ENCODE results near the gene MTTP. TPM values are rescaled to one million over a fixed set of nuclear protein-coding genes. Genes with fewer than 3 reads are reported as not detected.

MTTP gene
- total and polyA plus RNA-seq, 2 experiments from 2014 or later: 0.08 to 0.14 TPM

GRCh38 chr4:99636422-99636821, 61.8 kb downstream of the MTTP start:
- no peak for DNase-seq (ENCODE audit: low spot score)
- Histone ChIP-seq H3K79me2 (replicated peaks; ENCODE audit: insufficient read depth) (no peaks in the 10 kb centered on the region), H3K27ac (ENCODE audit: low read depth) (no peak overlapping the region), H2AFZ (no peak overlapping the region), H3F3A (replicated peaks; ENCODE audit: low read depth) (no peaks in the 10 kb centered on the region), H3K36me3 (ENCODE audit: insufficient read depth) (no peaks in the 10 kb centered on the region), H3K27me3 (ENCODE audit: insufficient read depth) (no peaks in the 10 kb centered on the region), H3K4me3 (no peak overlapping the region), H4K20me1 (replicated peaks; ENCODE audit: insufficient read depth) (no peaks in the 10 kb centered on the region), H3K4me1 (ENCODE audit: insufficient read depth) (no peaks in the 10 kb centered on the region; the same call in 1 of the 2 replicates), H3K4me2 (no peak overlapping the region), H3K9me2 (ENCODE audit: insufficient read depth) (no peaks in the 10 kb centered on the region)
- TF ChIP-seq POLR2AphosphoS5 (IDR thresholded peaks at IDR 0.05; ENCODE audit: low read depth): no peak
- TF ChIP-seq ZNF114 (CRISPR knock-in tag; IDR thresholded peaks at IDR 0.05): no peak
- no peak for TF ChIP-seq ZNF331 (CRISPR knock-in tag; IDR thresholded peaks at IDR 0.05; ENCODE audit: low read depth)
- TF ChIP-seq NANOG (IDR thresholded peaks at IDR 0.05; ENCODE audit: borderline replicate concordance): no peak
- no peak for TF ChIP-seq REST (IDR thresholded peaks at IDR 0.05; ENCODE audit: unreplicated experiment)
- no peak for TF ChIP-seq ETS1 (IDR thresholded peaks at IDR 0.05)
- peaks cover 20% of the 10 kb centered on the region for H3K4me1 Mint-ChIP-seq
- no peak overlapping the region for H3K4me3 Mint-ChIP-seq
- H3K27ac Mint-ChIP-seq: no peak overlapping the region
- H3K36me3 Mint-ChIP-seq (ENCODE audit: low read depth): no peaks in the 10 kb centered on the region
- H3K27me3 Mint-ChIP-seq (ENCODE audit: insufficient read depth, low read depth, poor library complexity): no peaks in the 10 kb centered on the region
- no peak for ATAC-seq
- H3K9me3 Mint-ChIP-seq: no peaks in the 10 kb centered on the region

GRCh38 chr4:99637174-99637573, 62.5 kb downstream of the MTTP start:
- Histone ChIP-seq H3F3A (replicated peaks; ENCODE audit: low read depth) (no peaks in the 10 kb centered on the region), H4K20me1 (replicated peaks; ENCODE audit: insufficient read depth) (no peaks in the 10 kb centered on the region), H3K9me2 (ENCODE audit: insufficient read depth) (no peaks in the 10 kb centered on the region), H3K4me1 (ENCODE audit: insufficient read depth) (no peaks in the 10 kb centered on the region; the same call in 1 of the 2 replicates), H3K4me3 (no peak overlapping the region), H3K79me2 (replicated peaks; ENCODE audit: insufficient read depth) (no peaks in the 10 kb centered on the region), H3K27me3 (ENCODE audit: insufficient read depth) (no peaks in the 10 kb centered on the region), H3K4me2 (no peak overlapping the region), H2AFZ (no peak overlapping the region), H3K36me3 (ENCODE audit: insufficient read depth) (no peaks in the 10 kb centered on the region), H3K27ac (ENCODE audit: low read depth) (no peak overlapping the region)
- Mint-ChIP-seq H3K4me3 (no peak overlapping the region), H3K9me3 (no peaks in the 10 kb centered on the region), H3K36me3 (ENCODE audit: low read depth) (no peaks in the 10 kb centered on the region), H3K27me3 (ENCODE audit: insufficient read depth, low read depth, poor library complexity) (no peaks in the 10 kb centered on the region), H3K4me1 (peaks cover 18% of the 10 kb centered on the region), H3K27ac (no peak overlapping the region)
- no peak for ATAC-seq
- no peak for DNase-seq (ENCODE audit: low spot score)
- TF ChIP-seq REST (IDR thresholded peaks at IDR 0.05; ENCODE audit: unreplicated experiment): no peak
- no peak for TF ChIP-seq ZNF114 (CRISPR knock-in tag; IDR thresholded peaks at IDR 0.05)
- no peak for TF ChIP-seq EZH2phosphoT487 (IDR thresholded peaks at IDR 0.05; ENCODE audit: unreplicated experiment)
- no peak for TF ChIP-seq NANOG (IDR thresholded peaks at IDR 0.05; ENCODE audit: borderline replicate concordance)
